Fibroblast of peridontal ligament (primary cell): Measurements from ENCODE around the gene OR2J2.
"Not testable (repeated sequence)": the region's sequence is repeated elsewhere in the genome, so short reads cannot be mapped to it uniquely, and the experiment has no call there.

ENCODE experiments used
- DNase-seq: peaks from one replicate; pipeline ENCODE4 v3.0.0-alpha.2; 2010; ENCODE audit errors: extremely low read depth

Gene OR2J2

DNA sequence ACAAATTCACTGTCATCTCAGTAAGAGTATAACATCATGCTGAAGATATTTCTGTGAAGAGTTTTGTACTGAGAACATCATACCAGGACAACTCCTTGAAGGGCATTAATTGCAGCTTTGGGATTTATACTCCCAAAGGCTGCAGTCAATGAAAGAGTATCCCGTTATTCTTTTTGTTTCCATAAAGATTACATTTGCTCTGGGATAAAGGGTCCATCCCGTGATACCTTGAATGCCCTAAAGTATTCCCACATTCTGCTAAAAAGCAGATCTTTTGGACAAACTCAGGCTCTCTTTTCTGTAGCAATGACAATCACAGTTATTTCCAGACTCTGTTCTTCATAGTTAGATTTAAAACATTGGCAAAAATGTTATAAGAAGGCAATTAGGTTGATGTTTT lies at the start of gene OR2J2:
TSS of gene OR2J2 (plus strand) at position 301 of the 400 bp plus-strand sequence. CDS start 2,729 bp downstream, outside the sequence.
- DNase-seq, result not testable (repeated sequence)

GRCh38 chr6:29129326-29130012 lies 41.2 kb upstream of the OR2J2 start:
- DNase-seq, result no peak

- DNase-seq, result no peak
Measured at GRCh38 chr6:29130644-29131043, 40.1 kb upstream of the OR2J2 start.

DNA sequence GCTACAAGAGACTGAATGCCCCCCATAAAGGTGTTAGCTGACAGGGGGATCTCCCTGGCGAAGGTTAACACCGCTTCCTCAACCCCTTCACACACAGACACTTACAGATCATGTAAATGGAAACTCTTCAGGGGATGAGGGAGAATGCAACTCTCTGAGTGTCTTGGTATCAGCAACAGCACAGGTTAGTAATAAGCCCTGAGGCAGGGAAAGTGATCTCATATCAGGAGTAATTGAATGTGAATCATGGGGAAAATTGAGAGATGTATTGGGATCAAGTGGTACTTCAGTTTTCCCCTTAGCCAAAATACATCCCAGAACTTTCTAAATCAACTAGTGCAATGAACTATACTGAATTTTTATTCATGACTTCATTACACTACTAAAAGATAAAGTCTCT lies 39.0 kb upstream of the OR2J2 start:
- DNase-seq, result no peak

- no peak for DNase-seq
Measured at GRCh38 chr6:29137724-29138123, 33.0 kb upstream of the OR2J2 start.

DNA sequence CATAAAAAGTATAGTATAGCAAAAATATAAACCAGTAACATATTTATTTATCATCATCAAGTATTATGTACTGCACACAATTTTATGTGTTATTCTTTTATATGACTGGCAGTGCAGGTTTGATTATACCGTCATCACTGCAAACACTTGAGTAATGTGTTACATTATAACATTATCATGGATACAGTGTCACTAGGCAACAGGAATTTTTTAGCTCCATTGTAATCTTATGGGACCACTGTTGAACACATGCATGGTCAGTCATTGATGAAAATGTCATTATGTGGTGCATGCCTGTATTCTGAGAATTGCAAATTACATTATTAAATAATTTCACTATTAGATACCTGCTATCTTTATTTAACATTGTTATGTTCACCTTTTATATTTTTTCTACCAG lies 29.1 kb upstream of the OR2J2 start:
- no peak for DNase-seq

- no peak for DNase-seq
Measured at GRCh38 chr6:29142309-29142708, 28.4 kb upstream of the OR2J2 start.

DNA sequence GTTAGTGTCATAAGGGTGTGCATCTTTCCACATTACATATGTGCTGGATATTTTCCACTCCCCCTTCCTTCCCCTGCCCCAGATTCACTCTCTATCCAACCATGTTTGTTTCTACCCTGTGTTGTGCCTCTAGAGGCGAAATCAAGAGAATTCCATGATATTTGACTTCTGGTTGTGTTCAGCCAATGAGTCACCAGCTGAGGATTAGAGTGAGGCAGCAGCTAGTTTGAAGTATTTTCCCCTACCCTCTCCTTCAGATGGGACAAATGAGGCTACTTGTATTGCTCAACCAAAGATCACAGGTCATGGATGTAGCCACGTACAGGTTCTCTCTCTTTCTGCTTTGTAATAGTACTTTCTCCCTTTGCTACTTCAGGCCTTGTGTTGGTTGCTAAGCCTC lies 24.5 kb upstream of the OR2J2 start:
- DNase-seq, result no peak

- DNase-seq, result no peak
Measured at GRCh38 chr6:29147074-29147473, 23.6 kb upstream of the OR2J2 start.

- DNase-seq, result not testable (repeated sequence)
Measured at GRCh38 chr6:29149444-29149843, 21.3 kb upstream of the OR2J2 start.

DNA sequence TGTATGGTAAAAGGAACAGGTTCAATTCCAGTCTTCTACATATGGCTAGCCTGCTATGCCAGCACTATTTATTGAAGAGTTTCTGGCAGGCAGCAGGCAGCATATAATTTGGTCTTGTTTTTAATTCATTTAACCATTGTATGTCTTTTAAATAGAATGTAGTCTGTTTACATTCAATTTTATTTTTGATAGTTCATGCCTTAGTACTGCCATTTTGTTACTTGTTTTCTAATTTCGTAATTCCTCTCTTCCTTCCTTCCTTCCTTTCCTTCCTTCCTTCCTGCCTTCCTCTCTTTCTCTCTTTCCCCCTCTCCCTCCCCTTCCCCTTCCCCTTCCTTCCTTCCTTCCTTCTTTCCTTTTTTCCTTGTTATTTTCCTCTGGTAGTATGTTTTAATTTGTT lies 17.6 kb upstream of the OR2J2 start:
- no peak for DNase-seq

- DNase-seq, result not testable (repeated sequence)
Measured at GRCh38 chr6:29155182-29155581, 15.5 kb upstream of the OR2J2 start.

DNA sequence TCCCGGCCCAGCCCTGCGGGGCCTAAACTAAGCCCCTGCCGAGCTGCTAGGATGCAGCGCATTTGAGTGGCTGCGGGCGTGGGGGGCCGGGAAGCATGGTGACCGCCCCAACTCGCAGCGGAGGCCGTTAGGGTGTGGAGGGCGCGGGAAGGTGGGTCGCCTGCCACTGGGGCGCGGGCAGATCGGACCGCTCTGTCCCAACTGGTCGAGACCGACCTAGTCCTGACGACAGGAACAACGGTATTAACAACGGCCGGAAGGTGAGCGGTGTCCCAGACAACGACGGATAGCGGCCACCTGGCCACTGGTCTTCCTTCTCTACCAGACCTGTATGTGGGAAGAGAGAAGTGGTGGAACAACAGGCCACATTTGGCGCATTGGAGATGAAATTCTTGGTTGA lies 10.8 kb upstream of the OR2J2 start:
- DNase-seq, result not testable (repeated sequence)

DNA sequence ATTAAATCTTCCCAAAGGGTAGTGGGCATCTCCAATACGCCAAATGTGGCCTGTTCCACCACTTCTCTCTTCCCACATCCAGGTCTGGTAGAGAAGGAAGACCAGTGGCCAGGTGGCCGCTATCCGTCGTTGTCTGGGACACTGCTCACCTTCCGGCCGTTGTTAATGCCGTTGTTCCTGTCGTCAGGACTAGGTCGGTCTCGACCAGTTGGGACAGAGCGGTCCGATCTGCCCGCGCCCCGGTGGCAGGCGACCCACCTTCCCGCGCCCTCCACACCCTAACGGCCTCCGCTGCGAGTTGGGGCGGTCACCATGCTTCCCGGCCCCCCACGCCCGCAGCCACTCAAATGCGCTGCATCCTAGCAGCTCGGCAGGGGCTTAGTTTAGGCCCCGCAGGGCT lies 5.1 kb upstream of the OR2J2 start:
- not testable (repeated sequence) for DNase-seq

DNA sequence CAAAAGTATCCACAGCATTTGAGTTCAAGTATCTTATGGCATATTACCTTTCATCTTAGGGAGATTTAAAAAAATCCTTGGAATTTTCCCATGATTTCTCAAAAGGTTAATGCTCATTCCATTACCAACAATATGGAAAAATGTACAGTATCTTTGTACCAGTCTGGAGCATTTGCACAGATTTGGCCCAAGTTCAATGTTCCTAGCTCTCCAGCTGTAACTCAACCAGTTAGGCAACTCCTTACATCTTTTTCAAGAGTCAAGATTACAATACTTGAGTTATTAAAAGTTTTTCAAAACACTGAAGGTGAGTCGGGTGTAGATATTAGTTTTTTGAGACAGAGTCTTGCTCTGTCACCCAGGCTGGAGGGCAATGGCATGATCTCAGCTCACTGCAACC lies 1.0 kb downstream of the OR2J2 start:
- no peak for DNase-seq

DNA sequence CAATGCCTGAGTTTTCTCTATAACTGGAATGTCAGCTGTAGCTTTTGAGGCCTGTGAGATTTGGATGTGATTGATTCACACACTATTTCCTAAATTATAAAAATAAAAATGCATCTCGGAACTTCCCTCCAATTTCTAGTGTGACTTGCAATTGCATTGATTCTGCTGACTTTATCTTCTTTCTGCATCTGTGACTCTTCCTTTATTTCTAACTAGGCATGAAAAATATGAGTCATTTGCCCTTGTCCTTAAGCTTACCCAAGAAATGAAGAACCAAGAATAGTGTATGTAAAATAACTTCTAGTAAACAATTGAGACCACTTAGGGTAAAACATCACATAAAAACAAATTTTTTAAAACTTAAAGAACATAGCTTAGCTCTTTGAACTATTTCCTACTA lies 12.9 kb downstream of the OR2J2 start:
- DNase-seq, result no peak

GRCh38 chr6:29188659-29189058 lies 18.0 kb downstream of the OR2J2 start:
- DNase-seq, result not testable (repeated sequence)

DNA sequence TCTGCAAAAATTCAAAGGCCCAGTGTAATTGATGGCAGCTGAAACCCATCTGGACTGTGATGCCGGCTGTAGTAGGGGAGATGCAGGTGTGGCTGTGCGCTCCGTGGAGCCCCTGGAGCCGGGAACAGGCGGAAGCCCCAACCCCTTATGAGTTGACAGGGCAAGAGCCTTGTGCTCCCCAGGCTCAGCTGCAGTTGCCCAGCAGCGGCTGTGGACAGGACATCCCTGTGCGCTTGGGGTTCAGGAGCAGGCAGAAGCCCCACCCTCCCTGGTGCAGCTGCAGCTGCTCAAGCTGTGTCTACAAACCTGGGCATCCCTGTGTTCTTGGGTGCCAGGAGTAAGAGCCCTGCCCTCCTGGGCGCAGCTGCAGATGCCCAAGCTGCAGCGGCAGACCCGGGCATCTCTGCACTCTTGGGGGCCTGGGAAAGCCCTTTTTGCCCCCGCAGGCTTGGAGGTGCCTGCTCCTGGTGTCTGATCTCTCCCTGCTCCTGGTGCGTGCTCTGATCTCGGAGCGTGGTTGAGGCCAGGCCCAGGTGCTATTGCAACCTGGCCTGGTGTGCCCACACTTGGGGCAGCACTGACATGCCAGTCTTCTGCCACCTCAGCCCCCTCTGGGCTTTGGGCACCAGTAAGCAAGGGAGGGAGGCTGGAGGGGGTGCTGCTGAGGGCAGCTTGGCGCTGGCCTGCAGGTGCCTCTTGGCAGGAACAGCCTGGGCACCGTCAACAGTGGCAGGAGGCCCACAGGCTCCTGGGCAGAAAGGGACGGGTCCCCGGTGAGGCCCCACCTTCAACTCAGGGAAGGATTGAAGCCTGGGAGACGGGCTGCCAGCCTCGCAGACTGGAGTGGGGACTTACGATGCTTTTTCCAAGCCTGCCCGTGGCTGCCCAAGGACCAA lies 30.3 kb downstream of the OR2J2 start:
- no peak for DNase-seq

GRCh38 chr6:29201966-29202365 lies 31.3 kb downstream of the OR2J2 start:
- no peak for DNase-seq

DNA sequence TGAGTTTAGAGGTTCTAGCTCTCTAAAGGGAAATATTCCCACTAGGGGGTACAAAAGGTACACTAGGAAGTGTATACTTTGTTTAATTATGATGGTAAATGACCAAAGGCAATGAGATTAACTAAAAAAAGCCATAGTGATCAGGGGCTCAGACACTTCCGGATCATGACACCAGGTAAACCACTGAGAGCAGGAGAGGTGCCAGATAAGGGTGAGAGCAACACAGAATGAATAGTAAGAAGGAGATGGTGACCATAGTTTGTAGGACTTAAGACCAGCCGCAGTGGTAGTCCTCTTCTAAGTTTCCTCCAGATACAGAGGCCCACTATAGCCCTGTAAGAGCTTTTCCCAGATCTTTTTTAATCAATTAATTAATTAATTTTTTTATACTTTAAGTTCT lies 40.8 kb downstream of the OR2J2 start:
- DNase-seq, result no peak

DNA sequence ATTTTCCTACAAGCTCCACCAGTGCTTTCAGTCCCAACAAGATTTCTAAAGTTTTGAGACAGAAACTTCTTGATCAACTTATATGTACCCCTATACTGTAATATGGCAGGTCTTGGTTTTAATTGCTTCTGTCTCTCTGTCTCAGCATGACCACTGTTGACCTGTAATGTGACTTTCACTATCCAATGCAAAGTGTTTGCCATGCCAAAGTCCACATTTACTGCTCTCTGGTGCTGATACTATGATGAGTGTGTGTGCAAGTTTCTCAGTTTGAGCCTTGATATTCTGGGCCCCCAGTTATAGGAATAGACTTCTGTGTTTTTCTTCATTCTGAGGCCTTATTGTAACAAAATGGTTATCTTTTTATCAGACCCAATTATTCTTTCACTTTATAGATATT lies 45.8 kb downstream of the OR2J2 start:
- no peak for DNase-seq

- DNase-seq, result not testable (repeated sequence)
Measured at GRCh38 chr6:29217242-29217641, 46.5 kb downstream of the OR2J2 start.

- not testable (repeated sequence) for DNase-seq
Measured at GRCh38 chr6:29218056-29218455, 47.3 kb downstream of the OR2J2 start.
